NCI-H226 (cell line): Measurements from ENCODE around the gene RNF128.
"Not testable (repeated sequence)": the region's sequence is repeated elsewhere in the genome, so short reads cannot be mapped to it uniquely, and the experiment has no call there.

Experiments
- DNase-seq: peaks from one replicate; pipeline ENCODE4 v3.0.0-alpha.2; 2015

RNF128 gene

GRCh38 chrX:106748377-106748776, 21.9 kb downstream of the RNF128 start:
- DNase-seq = no peak

DNA sequence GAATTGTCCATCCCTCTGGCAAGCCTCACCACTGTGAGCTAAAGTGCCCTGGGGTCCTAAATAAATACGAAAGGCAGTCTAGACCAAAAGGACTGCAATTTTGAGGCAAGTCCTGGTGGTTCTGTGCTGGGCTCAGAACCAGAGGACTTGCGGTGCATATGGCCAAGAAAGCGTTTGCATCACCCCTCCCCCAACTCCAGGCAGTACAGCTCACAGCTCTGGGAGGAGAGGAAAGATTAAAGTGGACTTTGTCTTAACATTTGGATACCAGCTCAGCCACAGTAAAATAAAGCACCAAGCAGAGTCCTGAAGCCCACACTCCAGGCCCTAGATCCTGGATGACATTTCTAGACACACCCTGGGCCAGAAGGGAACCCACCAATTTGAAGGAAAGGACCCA, 24.9 kb downstream of the RNF128 start:
- DNase-seq = no peak

DNA sequence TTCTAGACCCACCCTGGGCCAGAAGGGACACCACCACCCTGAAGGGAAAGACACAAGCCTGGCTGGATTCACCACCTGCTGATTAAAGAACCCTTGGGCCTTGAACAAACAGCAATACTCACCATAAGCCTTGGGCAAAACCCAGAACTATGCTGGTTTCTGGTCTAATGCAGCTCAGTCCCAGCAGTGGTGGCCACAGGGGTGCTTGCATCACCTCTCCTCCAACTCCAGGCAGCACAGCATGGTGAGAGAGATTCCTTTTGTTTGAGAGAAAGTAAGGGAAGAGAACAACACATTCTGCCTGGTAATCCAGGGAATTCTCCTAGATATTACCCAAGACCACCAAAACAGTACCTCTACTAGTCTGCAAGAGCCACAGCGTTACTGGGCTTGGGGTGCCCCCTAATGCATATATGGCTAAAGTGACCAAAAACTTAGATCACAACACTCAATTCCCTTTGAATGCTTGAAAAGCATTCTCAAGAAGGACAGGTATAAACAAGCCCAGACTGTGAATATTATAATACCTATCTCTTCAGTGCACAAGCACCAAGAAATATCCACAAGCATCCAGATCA, 25.7 kb downstream of the RNF128 start:
- no peak for DNase-seq

DNA sequence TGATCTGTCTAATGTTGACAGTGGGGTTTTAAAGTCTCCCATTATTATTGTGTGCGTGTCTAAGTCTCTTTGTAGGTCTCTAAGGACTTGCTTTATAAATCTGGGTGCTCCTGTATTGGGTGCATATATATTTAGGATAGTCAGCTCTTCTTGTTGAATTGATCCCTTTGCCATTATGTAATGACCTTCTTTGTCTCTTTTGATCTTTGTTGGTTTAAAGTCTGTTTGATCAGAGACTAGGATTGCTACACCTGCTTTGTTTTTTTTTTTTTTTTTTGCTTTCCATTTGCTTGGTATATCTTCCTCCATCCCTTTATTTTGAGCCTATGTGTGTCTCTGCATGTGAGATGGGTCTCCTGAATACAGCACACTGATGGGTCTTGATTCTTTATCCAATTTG, 42.8 kb downstream of the RNF128 start:
- DNase-seq = not testable (repeated sequence)

DNA sequence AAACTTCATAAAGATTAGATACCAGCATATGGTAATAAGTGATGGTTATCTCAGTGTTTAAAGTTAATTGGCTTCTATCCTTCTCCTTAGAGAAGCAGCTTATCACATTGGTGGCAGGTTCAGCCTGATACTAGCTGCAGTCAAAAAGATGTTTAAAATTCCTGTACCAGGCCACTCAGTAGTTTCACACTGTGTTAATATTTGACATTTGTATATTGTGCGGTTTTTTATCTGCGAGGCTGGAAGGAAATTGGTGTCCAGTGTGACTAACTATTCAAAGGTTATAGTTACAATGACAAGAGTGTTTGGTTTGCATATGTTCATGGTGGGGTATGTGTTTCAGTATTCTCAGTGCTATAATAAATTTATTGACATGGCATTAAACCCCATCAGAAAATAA, 48.5 kb downstream of the RNF128 start:
- no peak for DNase-seq

GRCh38 chrX:106780264-106780663, 53.8 kb downstream of the RNF128 start:
- no peak for DNase-seq

DNA sequence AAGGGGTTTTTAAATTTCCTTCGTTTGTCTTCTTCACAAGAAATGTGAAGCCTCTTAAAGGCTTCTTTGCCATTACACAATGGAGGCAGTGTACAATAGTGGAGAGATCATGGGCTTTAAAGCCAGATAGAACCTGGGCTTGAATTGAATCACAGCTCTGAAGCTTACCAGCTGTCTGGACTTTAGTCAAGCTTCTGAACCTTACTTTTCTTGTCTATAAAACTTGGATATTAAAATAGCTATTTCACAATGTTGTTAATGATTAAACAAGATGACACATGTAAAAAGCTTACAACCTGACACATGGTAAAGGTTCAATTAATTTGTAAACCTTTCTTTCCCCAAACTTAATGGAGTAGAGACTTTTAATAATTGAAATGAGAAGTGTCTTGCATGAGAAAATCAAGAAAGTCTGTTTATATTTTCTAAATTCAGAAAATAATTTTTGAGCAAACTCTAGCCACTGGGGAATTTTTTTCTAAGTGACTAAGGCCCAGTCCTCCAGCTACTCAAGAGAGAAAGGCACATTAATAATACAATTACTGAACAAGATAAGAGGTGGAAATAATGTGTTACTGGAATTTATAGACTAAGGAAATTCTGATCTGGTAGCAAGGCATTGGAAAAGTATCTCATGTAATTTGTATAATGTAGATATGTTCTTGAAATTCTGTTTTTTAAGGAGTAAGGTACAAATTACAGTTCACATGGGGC, 54.3 kb downstream of the RNF128 start:
- no peak for DNase-seq

- no peak for DNase-seq
These were observed 57.2 kb downstream of the RNF128 start for GRCh38 chrX:106783716-106784115.

DNA sequence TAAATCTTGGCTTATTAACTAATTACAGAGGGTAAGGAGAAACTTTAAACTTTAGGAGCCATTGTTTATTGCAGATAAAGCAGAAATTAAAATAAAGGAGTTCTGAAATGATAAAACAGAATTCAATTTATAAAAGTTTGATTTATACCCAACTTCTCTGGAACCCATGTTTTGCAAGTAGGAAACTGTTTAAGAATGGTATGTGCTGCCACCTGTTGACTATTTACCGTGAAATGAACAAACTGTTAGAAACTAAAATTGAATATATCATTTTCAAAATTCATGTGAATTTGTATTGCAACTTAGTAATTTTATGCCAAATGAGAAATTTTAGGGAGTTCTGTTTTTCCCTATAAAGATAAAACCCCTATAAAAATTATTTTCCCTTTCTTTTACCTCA, 65.0 kb downstream of the RNF128 start:
- no peak for DNase-seq

DNA sequence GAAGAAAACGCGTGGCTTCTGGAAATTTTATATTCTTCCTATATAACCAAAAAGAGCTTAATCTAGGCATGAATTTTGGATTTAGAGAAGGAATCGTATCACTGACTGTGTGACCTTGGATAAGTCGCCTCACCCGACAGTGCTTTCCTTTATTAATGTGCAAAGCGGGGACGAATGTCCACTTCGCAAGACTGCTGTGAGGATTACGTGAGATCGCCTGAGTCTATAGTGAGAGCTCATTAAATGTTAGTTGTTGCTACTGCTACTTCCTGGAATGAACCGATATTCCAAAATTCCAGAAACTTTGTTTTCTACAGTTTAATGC, 75.5 kb downstream of the RNF128 start:
- no peak for DNase-seq

- DNase-seq = peak; percentile 79
These were observed 76.1 kb downstream of the RNF128 start, which contains the start of gene TBC1D8B for GRCh38 chrX:106802388-106803275. Gene TBC1D8B, plus strand, starts transcription at chrX:106802673. Its CDS starts 181 bp downstream, at chrX:106802854.

DNA sequence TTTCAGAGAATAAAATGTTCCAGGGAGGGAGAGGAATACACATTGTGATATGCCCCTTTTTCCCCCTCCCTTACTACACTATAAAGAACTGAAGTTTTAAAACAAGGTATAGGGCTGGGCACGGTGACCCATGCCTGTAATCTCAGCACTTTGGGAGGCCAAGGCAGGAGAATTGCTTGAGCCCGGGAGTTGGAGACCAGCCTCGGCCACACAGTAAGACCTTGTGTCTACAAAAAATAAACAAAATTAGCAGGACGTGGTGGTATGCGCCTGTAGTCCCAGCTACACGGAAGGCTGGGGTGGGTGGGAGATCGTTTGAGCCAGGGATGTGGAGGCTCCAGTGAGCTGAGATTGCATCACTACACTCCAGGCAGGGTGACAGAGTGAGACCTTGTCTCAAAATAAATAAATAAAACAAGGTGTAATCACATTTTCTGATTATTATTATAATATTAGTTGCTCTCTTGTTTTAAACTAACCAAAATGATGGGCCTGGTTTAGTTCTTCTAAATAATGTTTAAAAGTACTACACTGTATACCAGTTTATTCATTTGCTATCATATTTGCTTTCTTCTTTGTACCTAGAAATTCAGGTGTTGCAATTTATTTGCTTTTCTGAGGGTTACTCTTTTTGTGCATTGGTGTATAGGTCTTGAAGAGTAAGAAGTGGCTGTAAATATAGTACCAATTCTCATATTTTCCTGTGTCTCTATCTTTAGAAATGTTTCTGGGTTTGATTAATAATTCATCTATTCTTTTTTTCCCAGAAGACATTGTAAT, 84.8 kb downstream of the RNF128 start:
- no peak for DNase-seq

DNA sequence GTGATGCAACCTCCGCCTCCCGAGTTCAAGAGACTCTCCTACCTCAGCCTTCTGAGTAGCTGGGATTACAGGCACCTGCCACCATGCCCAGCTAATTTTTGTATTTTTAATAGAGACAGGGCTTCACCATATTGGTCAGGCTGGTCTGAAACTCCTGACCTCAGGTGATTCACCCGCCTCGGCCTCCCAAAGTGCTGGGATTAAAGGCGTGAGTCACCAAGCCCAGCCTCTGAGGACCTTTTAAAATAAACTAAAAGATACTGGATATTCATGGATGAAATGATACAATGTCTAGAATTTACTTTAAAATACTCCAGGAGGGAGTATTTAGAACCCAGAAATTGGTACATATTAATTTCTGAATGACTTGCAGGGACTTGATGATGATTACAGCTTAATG, 86.4 kb downstream of the RNF128 start:
- not testable (repeated sequence) for DNase-seq

DNA sequence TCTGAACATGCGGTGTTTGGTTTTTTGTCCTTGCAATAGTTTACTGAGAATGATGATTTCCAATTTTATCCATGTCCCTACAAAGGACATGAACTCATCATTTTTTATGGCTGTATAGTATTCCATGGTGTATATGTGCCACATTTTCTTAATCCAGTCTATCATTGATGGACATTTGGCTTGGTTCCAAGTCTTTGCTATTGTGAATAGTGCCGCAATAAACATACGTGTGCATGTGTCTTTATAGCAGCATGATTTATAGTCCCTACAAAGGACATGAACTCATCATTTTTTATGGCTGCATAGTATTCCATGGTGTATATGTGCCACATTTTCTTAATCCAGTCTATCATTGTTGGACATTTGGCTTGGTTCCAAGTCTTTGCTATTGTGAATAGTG, 87.6 kb downstream of the RNF128 start:
- DNase-seq = not testable (repeated sequence)
